Omental fat pad (tissue), 4 donors: ENCODE measurements around the gene EEA1. TPM values are rescaled to one million over a fixed set of nuclear protein-coding genes. Genes with fewer than 3 reads are reported as not detected.

Experiments used
- ATAC-seq: fragments of 150-250 bp; one replicate; pipeline ENCODE4 v1.9.1; 2016; ENCODE audit warnings: mild to moderate bottlenecking, moderate library complexity; ENCODE audit not compliant: low FRiP score
- DNase-seq: peaks from one replicate; pipeline ENCODE4 v3.0.0-alpha.2; 2019; ENCODE audit warnings: low spot score
- CTCF ChIP-seq, 3 donors: fragments of 450-650 bp; IDR thresholded peaks; one replicate each; pipeline ENCODE4 v1.5.1; 2016 to 2017; ENCODE audit warnings: antibody characterized with exemption in 3 of 3, mild to moderate bottlenecking in 3 of 3, moderate library complexity in 2 of 3
- total RNA-seq, 4 donors: library from RNA; depleted of rRNA; stranded (reverse); fragments of >200 nt; gene quantifications; one replicate each; pipeline ENCODE4 v1.1.0, GENCODE V29; 2016

EEA1 gene
- total RNA-seq, 4 donors from 2014 or later, result 20.6 to 40.6 (median 25.4) TPM

GRCh38 chr12:92735131-92735721, 193.9 kb downstream of the EEA1 start:
- DNase-seq (no peak), ATAC-seq (peak; percentile 80)
- no peak for TF ChIP-seq CTCF (IDR thresholded peaks at IDR 0.05)

GRCh38 chr12:92733661-92734060, 195.4 kb downstream of the EEA1 start:
- TF ChIP-seq CTCF (IDR thresholded peaks at IDR 0.05), result no peak
- ATAC-seq (no peak), DNase-seq (no peak)

- DNase-seq (no peak), ATAC-seq (no peak)
- TF ChIP-seq CTCF (IDR thresholded peaks at IDR 0.05), result no peak
These were observed 195.9 kb downstream of the EEA1 start for GRCh38 chr12:92733181-92733580.

DNA sequence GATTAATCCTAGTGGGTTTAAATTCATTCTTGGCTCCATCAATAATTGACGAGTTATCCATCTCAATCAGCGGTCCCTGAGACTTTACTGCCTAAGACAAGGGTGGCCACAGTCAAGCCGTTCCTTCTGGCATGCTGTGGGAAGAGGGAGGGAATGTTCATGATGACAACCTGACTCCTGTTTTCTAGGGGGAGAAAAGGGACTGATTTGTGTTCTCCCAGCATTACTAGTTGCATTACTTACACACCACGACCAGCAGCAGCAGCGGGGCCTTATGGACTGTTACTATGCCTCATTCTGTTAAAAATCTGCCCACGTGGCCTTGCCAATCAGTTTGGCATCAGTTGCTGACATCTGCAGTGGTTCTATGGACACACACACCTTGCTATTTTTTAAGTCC, 196.4 kb downstream of the EEA1 start:
- DNase-seq (no peak), ATAC-seq (no peak)
- no peak for TF ChIP-seq CTCF (IDR thresholded peaks at IDR 0.05)

DNA sequence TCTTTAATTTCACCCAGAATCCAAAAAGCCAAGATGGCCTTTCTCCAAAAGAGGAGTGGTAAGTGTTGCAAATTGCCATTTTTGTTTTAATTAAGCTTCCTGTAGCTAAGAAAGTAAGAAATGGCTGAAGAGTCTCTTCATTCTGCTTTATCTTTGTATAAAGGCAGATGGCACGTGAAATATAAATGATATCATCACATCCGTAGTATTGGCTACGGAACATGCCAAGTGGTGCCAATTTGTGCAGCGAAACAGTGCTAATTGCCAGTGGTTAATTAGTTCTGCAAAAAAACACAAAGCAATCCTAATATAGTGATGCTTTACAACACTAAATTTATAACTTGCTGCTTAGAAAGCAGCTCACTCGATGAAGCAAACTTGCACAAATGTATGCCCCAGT, 196.9 kb downstream of the EEA1 start:
- TF ChIP-seq CTCF (IDR thresholded peaks at IDR 0.05), result no peak
- DNase-seq (no peak), ATAC-seq (no peak)

GRCh38 chr12:92730758-92731157, 198.3 kb downstream of the EEA1 start:
- DNase-seq (no peak), ATAC-seq (no peak)
- no peak for TF ChIP-seq CTCF (IDR thresholded peaks at IDR 0.05)

GRCh38 chr12:92729773-92730305, 199.3 kb downstream of the EEA1 start:
- ATAC-seq (no peak), DNase-seq (no peak)
- TF ChIP-seq CTCF (IDR thresholded peaks at IDR 0.05), result no peak
